A549 (cell line): ENCODE measurements around the gene WNT7B.

Experiments
- EP300 ChIP-seq, 2 experiments: fragments of >200 bp; sonication (Bioruptor Twin); formaldehyde crosslinking; IDR thresholded peaks; 2 replicates in 1 of 2; 3 replicates in 1 of 2; pipeline ENCODE4 v1.6.1; 2016 to 2017
- POLR2A ChIP-seq: IDR thresholded peaks from 2 replicates; pipeline ENCODE4 v1.6.1; 2012; ENCODE audit warnings: mild to moderate bottlenecking, low read length
- RAD21 ChIP-seq, 2 experiments: fragments of >200 bp in 1 of 2; sonication (Bioruptor Twin) in 1 of 2; formaldehyde crosslinking in 1 of 2; IDR thresholded peaks in 1 of 2; conservative IDR thresholded peaks in 1 of 2; 2 replicates in 1 of 2; 3 replicates in 1 of 2; pipeline ENCODE4 v1.6.1; 2012 to 2018; ENCODE audit warnings: inconsistent platforms in 1 of 2
- TF ChIP-seq, protein P1 (sequence below): fragments of >200 bp; sonication (Bioruptor Twin); formaldehyde crosslinking; IDR thresholded peaks from 3 replicates; pipeline ENCODE4 v1.5.1; 2016

DNA sequence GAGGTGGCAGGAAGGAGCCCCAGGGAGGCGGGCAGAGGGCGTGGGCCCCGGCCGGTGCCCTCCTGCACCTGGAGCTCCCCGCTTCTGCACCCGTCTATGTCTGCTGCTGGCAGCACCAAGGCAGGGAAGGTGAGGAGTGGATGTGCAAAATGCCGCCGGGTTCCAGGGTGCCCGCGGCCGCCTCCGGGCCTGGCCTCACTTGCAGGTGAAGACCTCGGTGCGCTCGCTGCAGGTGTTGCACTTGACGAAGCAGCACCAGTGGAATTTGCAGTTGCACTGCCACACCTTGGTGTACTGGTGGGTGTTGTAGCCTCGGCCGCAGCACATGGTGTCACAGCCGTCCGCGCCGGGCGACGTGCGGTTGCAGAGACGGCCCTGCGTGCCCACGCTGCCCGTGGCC is 54.3 kb downstream of the WNT7B start:
- TF ChIP-seq EP300 (IDR thresholded peaks at IDR 0.05) (no peak), POLR2A (no peak), RAD21 (conservative IDR thresholded peaks at IDR 0.05 in 1 of 2, IDR thresholded peaks at IDR 0.05 in 1 of 2) (no peak)
- TF ChIP-seq, protein P1, sequence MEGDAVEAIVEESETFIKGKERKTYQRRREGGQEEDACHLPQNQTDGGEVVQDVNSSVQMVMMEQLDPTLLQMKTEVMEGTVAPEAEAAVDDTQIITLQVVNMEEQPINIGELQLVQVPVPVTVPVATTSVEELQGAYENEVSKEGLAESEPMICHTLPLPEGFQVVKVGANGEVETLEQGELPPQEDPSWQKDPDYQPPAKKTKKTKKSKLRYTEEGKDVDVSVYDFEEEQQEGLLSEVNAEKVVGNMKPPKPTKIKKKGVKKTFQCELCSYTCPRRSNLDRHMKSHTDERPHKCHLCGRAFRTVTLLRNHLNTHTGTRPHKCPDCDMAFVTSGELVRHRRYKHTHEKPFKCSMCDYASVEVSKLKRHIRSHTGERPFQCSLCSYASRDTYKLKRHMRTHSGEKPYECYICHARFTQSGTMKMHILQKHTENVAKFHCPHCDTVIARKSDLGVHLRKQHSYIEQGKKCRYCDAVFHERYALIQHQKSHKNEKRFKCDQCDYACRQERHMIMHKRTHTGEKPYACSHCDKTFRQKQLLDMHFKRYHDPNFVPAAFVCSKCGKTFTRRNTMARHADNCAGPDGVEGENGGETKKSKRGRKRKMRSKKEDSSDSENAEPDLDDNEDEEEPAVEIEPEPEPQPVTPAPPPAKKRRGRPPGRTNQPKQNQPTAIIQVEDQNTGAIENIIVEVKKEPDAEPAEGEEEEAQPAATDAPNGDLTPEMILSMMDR = no peak
